ENCODE results near the gene UNC5A.

Gene UNC5A

DNA sequence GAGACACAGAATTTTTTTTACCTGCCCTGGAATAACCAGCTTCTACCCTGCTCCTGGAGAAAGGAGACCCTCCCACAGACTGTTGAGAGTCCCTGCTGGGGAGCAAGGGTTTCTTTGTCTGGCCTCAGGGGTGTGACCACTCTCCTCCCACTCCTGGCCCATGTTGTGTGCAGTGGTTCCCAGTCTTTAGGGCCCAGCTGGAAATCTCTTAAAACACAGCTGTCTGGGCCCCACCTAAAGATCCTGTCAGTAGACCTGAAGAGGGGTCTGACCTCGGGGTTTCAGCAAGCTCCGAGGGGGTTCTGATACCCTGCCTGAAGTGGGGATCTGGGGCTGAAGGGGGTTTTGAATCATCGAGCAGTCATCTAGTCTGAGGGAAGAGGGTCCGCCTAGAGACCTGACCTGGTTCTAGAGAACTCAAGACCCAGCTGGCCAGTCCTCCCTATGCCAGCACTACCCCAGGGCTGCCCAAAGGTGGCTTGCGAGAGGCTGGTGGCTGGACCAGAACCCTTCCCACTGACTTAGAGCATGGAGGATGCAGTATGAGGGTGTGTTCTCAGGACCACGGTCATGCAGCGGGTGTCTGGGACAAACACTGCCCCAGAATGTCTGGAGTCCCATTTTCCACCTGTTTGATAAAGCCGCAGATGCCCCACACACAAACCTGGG is 8.1 kb upstream of the UNC5A start:
- DNase-seq: no peak

DNA sequence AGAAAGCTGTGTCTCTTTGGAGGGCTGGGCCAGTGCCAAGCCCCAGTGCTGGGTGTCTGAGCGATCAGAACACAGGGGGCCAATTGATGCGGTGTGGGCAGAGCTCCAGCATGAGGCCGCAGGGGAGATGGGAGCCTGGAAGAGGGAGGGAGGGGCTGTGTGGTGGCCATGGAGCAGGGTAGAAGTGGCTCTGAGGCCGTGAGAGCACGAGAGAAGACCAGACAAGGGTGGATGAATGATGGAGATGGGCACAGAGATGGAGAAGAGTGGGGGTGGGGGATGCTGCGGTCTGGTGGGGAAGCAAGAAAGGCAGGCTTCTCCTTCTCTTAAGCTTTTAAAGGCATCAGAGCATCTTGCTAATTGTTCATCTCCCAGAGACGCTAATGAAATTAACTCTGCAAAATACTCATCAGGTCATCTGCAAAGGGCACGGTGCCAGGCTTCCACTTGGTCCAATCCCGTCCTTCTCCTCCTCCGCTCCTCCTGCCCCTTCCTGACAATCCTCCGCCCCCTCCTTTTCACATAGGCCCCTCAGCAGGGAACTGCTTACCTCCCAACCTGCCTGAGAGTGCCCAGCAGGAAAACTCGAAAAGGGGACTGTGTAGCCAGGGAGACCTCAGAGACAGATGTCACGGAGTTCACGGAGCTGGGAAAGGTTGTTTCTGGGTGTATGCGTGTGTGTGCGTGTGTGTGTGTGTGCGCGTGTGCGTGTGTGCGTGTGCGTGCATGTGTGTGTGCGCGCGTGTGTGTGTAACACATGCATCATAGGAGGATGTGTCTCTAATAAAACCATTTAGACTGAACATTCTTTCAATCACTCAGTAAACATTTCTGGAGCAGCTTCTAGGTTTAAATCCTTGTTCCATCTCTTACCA is 7.1 kb upstream of the UNC5A start:
- no peak for DNase-seq

DNA sequence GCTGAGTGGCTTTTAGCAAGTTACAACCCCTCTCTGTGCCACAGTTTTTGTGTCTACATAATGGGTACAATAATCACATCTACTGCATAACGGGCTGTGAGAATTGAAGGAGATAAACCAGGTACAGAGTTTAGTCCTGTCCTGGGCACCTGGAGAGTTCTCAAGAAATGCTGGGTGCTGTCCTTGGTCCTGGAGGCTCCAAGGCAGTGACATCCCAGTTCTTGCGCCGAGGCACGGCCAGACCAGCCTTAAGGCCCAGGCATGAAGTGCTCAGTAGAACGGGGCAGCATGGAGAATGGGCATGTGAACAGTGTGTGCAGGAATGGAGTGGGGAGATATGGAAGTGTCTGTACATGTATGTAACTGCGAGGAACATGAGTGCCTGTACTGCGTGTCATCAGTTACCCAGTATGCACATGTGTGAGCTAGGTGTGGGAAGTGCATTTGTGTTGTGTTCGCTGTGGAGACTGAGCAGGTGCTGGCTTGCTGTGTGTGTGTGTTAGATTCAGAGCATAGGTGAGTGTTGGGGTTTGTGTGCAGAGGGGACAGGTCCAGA is 6.3 kb upstream of the UNC5A start:
- DNase-seq: no peak

DNA sequence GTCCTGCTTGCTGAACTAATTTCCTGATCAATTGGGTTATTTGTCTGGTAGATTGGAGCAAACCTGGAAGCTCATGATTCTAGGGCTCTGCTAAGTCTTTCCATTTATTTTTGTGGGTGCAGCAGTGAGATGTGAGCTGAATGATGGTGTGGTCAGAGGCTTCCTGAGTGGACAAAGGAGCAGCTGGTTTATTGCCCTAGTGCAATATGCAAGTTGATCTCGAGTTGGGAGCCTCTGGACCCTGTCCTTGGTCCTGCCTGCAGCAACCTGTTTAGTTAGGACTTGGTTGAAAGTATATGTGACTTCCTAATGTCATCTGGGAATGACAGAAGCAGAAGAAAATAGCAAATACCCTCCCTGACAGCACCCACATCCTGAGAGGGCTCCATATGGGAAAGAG is 4.2 kb upstream of the UNC5A start:
- DNase-seq: peak; percentile 29

DNA sequence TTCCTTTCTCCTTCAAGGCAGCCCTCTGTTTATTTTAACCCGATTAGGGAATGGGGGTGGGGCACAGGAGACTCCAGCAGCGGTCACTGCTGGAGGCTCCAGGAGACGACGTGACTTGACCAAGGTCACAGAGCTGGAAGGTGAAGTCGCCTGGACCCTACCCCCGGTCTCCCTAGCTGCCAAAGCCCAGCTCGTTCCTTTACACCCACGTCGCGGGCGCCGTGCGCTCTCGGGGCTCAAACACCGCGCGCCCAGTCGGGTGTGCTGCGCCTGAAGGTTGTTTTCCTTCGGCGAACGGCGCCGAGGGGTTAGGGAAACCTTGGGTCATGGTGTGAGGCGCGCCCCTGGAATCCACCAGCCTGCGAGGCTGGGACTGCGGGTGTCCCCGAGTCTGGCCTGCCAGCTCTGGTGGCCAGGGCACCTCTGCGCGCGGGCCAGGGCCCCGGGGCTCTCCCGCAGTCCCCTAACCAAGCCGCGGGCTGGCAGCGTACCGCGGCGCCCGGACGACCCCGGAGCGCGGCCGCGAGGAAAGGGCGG is 747 bp upstream of the UNC5A start:
- no peak for DNase-seq

DNA sequence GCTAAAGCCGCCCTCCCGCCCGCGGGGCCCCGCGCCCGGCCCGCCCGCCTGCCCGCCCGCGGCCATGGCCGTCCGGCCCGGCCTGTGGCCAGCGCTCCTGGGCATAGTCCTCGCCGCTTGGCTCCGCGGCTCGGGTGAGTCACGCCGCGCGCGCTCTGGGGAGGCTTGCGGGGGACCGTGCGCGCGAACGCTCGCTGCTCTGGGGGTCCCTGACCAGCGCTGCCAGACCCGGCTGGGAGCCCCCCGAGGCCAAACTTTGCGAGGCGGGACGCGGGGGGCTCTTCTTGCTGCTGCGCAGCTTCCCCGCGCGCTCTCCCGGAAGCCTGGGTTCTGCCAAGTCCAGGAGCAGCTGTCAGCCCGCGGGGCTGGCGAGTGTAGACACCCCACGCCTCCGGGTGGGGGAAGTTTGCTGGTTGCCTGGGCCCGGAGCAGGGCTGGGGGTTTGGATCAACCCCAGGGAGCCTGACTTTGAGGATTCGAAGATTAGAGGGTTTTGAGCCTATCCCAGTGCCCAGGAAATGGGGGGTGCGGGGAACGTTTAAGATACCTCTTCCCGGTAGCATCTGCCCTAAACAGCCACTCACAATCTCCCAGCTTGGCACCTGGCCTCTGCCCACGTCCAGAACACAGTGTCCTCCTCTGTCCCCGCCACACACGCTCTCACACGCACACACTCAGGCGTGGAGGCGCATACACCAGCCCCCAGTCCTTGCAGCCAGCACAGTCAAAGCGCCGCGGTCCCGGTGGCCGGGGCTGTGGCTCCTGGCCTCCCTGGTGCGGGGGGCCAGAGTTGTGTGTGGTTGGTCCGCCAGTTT is 535 bp downstream of the UNC5A start:
- DNase-seq: peak; percentile 11

DNA sequence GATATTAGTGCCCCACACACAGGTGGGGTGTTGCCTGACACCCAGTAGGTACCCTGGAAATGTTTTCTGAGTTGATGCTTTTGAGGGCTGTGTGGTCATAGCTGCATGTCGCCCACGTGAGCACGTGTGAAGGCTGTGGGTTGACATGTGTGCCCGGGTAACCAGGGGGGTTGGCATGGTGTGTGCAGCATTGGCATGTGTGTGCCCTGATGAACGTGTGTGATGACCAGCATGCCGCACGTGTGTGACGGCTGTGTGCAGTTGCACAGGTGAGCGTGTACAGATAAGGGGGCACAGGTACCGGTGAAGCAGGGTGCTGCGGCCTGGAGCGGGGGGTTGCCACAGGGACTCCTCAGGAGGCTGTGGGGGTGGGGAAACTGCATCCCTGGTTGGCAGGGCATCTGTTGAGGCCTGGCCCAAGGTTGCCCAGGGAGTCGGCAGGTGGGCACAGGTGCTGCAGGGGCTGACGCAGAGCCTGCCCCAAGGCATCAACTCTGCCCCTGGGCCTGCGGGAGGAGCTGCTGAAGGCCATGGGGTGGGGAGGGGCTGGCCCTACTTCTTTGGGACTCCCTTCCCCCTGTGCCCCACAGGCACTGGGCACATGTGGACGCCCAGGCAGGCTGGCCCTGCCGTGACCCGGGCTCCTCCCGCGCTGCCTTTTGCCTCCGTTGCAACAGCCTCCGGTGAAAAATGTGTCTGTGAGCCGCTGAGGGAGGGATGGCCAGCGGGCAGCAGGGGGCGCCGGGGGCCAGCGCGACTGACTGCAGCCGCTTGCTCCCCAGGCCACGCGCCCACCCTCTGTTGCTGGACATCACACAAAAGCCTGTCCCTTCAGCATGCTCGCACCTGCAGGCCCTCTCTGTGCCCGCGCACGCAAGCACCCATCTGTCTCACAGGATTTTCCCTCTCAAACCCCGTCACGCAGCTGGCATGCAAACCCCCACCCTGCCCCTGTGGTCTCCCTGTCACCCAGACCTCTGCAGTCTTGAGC is 2.2 kb downstream of the UNC5A start:
- DNase-seq: no peak

DNA sequence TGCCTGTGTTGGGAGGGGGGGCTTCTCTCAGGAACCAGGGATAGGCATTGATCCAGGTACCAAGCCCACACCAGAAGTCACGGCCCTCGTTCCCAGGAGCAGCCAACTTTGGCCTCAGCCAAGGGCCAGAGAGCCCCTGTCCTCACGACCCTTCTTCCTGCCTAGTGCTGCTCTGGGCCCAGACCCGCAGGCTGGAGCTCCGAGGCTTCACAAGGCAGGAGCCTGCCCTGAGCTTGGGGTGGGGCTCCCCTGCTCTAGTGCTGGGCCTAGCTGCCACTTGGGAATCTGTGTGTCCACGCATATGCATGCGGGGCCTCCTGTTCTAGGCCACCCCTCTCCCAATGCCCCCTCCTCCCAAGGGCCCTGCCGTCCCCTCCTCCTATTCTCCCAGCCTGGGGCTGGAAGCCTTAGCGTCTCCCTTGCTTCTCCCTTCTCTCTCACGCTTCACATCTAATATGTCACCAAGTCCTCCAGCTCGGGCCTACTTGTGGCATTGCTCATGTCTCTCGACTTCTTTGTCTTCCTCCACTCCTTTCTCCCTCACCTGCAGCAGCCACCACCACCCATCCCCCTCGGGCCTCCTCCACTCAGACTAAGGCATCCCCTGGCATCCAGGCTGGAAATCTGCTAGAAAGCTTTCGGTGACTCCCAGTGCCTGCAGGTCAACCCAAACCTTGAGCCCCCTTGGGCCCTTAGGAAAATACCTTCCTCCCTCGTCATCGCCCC is 3.4 kb downstream of the UNC5A start:
- DNase-seq: no peak

DNA sequence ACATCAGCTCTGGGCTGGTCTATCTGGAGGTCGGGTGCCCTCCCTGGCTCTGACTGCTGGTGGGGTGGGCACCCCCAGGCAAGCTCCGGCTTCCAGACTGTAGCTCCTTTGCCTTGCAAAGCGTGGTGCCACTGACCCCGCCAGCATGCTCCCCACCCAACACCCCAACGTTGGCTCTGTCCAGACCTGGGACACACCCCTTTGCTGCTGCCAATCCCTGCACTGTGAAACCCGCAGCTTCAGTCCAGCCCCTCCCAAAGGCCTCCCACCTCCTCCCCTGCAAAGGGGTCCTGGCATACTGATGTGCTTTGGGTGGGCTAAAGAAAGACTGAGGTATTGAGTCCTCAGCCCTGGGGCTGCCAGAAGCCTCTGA is 3.9 kb downstream of the UNC5A start:
- DNase-seq: no peak

DNA sequence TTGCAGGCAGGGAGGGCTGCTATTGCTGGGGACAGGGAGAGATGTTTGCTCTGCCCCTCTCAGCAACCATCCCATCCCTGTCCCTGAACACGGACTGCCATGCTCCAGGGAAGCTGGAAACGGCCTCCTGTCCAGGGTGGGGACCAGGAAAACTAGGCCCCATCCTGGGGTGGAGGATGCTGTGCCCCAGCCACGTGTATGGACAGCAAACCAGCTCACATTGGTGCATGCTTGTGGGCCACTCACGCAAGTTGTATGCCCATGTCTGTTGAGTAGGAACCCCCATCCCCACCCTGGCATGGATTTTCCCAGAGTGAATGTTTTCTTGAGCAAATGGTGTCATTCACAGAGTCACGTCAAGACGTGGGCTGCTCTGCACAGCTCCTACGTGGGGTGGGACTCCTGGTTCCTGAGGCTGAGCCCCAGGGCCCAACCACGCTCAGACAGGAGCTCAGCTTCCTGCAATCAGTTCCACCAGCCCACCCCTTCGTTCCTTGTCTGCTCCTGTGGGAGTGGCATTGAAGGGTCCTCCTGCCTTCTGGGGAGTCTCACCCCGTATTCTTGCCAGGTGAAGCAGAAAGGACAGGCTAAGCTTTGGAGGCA is 4.6 kb downstream of the UNC5A start:
- no peak for DNase-seq

DNA sequence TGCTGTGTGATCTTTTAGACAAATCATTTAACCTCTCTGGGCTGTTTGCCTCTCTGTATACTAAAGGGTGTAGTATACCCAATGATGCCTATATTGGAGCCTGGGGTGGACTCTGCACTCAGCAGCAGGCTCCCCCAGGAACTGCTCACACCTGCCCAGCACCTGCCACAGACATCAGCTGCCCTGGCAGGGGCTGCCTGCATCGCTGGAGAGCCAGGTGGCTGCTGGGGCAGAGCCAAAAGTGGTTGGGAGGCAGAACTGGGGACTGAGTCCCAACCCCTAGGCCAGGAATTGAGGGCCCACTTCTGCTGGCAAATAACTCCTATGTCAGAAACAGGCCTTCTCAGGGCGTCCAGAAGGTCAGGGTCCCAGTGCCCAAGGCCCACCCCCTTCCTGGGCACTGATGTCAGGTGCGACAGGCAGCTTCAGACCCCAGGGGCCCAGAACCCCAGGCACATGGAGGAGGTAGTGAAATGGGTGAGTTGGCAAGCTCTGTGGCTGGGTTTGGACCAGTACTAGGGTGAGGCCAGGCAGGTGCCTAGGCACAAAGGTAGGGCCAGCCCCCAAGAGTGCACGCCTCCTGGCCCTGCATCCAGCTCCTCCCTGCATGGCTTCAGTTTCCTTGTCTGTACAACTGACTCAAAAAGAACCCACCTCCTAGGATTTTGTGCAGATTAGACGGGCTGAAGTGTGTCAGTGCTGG is 5.8 kb downstream of the UNC5A start:
- no peak for DNase-seq

DNA sequence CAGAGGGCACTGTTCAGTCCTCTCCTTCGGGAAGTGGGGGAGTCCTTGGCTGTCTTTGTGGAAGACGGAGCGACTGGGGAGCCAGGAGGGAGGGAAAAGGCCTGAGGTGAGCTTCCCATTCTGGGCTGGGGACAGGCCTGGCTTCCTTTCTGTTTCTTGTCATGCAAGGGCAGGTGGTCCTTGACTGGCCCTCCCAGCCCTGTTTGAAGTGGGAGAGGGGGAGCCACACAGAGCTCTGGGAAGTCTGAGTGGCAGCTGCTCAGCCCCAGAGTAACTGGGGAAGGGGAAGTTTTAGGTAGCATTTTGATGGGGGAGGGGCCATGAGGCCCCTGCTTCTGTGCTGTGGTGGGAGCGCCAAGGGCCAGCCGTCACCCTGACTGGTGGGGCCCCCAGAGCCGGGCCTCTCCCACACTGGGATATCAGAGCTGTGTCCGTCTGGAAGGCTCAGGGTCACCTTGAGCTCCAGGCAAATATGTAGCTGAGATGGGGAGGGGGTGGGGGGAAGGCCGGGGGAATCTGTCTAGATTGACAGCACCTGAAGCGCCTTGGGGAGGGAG is 6.5 kb downstream of the UNC5A start:
- DNase-seq: no peak

DNA sequence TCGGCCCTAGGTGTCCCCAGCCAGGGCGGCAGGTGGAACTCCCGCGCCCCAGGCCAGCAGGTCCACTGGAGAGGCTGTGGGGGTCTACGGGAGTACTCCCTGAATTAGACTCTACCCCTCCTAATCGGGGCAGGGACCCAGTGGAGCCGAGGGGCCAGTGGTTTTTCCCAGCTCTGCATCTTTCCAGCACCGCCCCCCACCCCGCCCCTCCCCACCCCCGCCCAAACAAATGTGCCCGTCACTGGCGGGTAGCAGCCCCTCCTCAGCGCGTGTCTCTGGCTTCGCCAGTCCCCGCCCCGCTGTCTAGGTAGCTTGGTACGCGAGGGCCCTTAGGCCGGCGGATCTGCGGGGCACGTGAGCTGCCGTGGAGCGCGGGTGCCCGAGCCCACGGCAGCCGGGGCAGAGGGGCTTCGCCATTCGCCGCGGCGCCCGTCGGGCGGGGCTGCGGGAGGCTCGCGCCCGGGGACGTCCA is 7.0 kb downstream of the UNC5A start:
- no peak for DNase-seq

DNA sequence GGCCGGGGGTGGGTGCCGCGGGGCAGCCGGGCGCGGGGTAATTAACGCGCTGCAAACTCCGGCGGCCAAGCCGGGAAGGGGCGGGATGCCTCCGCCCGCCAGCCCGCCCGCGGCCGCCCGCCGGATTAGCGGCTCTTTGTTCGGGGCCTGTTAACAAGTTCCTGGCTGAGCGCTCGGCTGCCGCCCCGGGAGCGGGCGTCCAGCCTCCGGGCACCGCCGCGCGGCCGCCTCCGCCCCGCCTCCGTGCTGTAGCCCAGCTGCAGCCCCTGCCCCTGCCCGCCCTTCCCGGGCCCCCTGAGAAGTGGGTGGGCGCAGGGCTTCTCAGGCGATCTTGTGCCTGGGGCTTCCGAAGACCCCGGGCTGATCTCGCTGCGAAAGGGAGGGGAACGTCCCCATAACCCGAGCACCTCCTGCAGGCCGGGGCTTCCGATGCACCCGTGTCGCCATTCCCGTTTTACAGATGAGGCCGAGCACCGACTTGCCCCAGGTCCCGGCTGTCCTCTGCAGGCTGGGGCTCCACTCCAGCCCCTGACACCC is 7.5 kb downstream of the UNC5A start:
- DNase-seq: peak; percentile 22

DNA sequence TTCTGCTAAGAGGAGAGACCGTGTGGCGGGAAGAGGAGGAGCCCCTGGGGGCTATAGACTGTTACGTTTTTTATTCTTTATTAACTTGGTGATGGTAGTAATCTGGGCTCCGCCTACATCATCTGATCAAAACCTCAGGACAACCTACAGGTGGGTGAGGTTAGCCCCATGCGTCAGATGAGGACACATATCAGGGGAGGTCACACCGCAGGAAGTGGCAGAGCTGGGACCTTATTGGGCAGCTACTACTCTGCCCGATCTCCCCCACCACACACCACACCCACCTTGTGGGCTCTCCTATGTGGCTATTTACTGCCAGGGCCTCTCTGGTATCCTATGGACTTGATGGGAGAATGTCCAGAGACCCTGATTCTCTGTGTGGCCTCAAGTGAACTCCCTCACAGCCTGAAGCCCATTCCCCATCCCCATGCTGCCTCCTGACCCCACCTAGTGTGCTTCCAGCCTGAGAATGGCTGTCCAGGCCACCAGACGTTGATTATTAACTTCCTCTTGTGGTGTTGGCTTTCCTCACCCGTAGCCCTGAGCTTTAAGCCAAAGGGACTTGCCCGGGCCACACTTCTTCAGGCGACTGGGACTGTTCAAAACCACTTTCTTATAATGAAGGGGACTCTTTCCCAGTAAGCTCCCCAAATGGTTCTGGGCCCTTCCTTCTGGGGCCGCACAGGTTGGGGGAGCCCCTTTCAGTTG is 8.2 kb downstream of the UNC5A start:
- peak; percentile 45 for DNase-seq

DNA sequence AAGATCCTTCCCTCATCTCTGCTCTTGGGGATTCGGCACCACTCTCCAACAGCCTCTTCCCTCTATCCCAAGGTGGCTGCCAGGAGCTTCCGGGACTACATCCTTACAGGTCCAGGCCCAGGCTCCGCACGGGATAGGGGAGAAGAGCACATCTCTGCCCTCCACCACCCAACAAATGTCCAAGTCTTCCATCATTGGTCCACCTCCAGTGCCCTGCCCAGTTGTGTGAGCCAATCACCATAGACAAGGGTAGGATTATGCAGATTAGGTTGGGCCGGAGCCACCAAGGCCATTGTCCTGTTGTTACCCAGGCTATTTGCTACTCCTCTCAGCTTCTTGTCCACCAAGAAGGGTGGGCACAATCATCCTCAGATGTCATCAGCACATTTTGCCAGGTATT is 9.1 kb downstream of the UNC5A start:
- no peak for DNase-seq

DNA sequence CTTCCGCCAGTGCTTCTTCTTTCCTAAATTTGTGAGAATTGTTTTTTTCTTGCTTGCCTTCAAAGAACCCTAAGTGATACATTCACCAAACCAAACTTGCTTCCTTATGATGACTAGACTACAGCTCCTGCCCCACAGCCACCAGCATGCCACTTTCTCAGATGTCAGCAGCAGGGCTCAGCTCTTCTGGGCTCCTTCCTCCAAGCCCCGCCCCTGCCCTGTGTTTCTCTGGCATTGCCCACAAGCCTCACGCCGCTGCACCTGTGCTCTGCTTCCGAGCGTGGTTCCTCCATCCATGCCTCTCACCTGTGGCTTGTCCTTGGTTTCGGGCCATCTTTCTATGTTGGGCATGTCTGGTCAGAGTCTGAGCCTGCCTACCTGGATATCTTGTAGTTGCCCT is 10.6 kb downstream of the UNC5A start:
- no peak for DNase-seq

DNA sequence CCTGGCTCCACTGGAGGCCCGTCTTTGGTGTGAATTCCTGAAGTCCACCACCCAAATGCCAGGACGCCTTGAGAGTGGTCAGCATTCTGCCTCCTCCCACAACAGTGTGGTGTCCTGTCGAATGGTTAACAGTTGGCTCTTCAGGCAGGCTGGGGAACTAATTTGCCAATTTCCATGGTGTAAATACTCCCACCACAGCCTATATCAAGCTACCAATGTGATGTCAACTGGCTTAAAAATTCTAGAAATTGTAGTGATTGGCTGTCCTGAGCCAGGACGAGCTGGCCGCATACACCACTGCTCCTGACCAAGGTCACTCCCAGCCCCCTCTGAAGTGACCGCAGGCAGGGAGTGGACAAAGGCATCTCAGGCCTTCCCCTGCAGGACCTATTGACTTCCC is 11.1 kb downstream of the UNC5A start:
- DNase-seq: no peak

Measured in MV-4-11 (cell line).